ENCODE results near the gene CCDC152. TPM values are rescaled to one million over a fixed set of nuclear protein-coding genes. Genes with fewer than 3 reads are reported as not detected.

Gene CCDC152
- total RNA-seq, 1 experiment from 2014 or later: 0.13 TPM

GRCh38 chr5:42840269-42840668, 83.7 kb downstream of the CCDC152 start:
- no peak for DNase-seq
- Histone ChIP-seq H4K20me1 (ENCODE audit: control insufficient read depth, insufficient read depth, insufficient read length) (no peaks in the 10 kb centered on the region), H2BK20ac (ENCODE audit: low read depth, low read length, poor library complexity, severe bottlenecking) (no peak overlapping the region), H2BK120ac (ENCODE audit: low read depth, low read length, poor library complexity, severe bottlenecking) (no peak overlapping the region), H2AK5ac (ENCODE audit: insufficient read length, low read length) (no peak overlapping the region), H3K79me2 (ENCODE audit: insufficient read depth, low read length) (no peaks in the 10 kb centered on the region), H3T11ph (ENCODE audit: low read length) (no peak overlapping the region), H3K56ac (ENCODE audit: insufficient read length, low read depth, low read length) (no peak overlapping the region), H3K9ac (ENCODE audit: extremely low read depth, insufficient read length, low read length) (no peak overlapping the region), H3K14ac (ENCODE audit: insufficient read depth, low read length) (no peak overlapping the region), H3K27ac (ENCODE audit: insufficient read length, low read depth, low read length) (no peak overlapping the region), H3K23ac (ENCODE audit: insufficient read length, low read depth, low read length) (no peak overlapping the region), H3K18ac (ENCODE audit: insufficient read length, low read depth, low read length) (no peak overlapping the region), H3K23me2 (ENCODE audit: insufficient read length, low read depth, low read length, poor library complexity, severe bottlenecking) (no peaks in the 10 kb centered on the region), H4K5ac (ENCODE audit: insufficient read length, low read depth, low read length) (no peak overlapping the region), H3K4me2 (ENCODE audit: insufficient read depth, insufficient read length, low read length) (no peak overlapping the region), H2BK12ac (ENCODE audit: insufficient read length, low read depth, low read length) (no peak overlapping the region), H4K91ac (ENCODE audit: insufficient read length, low read depth, low read length) (no peak overlapping the region), H3K9me3 (ENCODE audit: control insufficient read depth, low read depth, low read length) (no peaks in the 10 kb centered on the region), H2BK5ac (ENCODE audit: insufficient read length, low read length) (no peak overlapping the region), H2BK15ac (ENCODE audit: low read depth, low read length) (no peak overlapping the region), H3K27me3 (ENCODE audit: insufficient read depth, low read length) (no peaks in the 10 kb centered on the region), H2AFZ (ENCODE audit: low read length) (no peak overlapping the region), H3K4me1 (ENCODE audit: insufficient read depth, low read length) (no peaks in the 10 kb centered on the region), H4K8ac (replicated peaks; ENCODE audit: insufficient read length, low read depth, low read length) (no peak overlapping the region), H3K79me1 (ENCODE audit: insufficient read depth, low read depth, low read length, poor library complexity, severe bottlenecking) (no peaks in the 10 kb centered on the region), H3K4ac (ENCODE audit: low read depth, low read length) (no peak overlapping the region)
- WGBS (ENCODE audit: extremely low coverage, insufficient read length, low lambda C conversion rate): no CpG with 5 or more reads among the region's 6 CpGs
- no peaks in the 10 kb centered on the region for H3K4me1 Mint-ChIP-seq
- H3K27me3 Mint-ChIP-seq (ENCODE audit: low read depth): no peaks in the 10 kb centered on the region
- H3K4me3 Mint-ChIP-seq: no peak overlapping the region
- H3K36me3 Mint-ChIP-seq (ENCODE audit: insufficient read depth in 1 of 3, low read depth in 3 of 3): no peaks in the 10 kb centered on the region
- peaks cover 0 to 12% of the 10 kb centered on the region in 2 experiments; a peak in 4 of 5 replicates for H3K9me3 Mint-ChIP-seq
- H3K27ac Mint-ChIP-seq: no peak overlapping the region
- TF ChIP-seq CTCF (conservative IDR thresholded peaks at IDR 0.05): no peak
